Vagina (tissue), 2 donors: ENCODE measurements around the gene PEX11A. TPM values are rescaled to one million over a fixed set of nuclear protein-coding genes. Genes with fewer than 3 reads are reported as not detected.

Experiments
- DNase-seq, 2 donors: peaks; one replicate each; pipeline ENCODE4 v3.0.0-alpha.2; 2017; ENCODE audit errors: extremely low spot score in 2 of 2
- H3K27ac ChIP-seq: fragments of 200-600 bp; sonication (generic); one replicate; pipeline ENCODE4 v1.5.1; 2019
- H3K27me3 ChIP-seq: fragments of 200-600 bp; sonication (generic); one replicate; pipeline ENCODE4 v1.5.1; 2019
- H3K36me3 ChIP-seq, 2 donors: fragments of 200-600 bp; sonication (generic); one replicate each; pipeline ENCODE4 v1.5.1; 2017 to 2019
- H3K4me1 ChIP-seq: fragments of 200-600 bp; sonication (generic); one replicate; pipeline ENCODE4 v1.5.1; 2019
- H3K4me3 ChIP-seq, 2 donors: fragments of 200-600 bp; sonication (generic); 1 replicate in 1 of 2; 2 replicates in 1 of 2; pipeline ENCODE4 v1.5.1; 2016 to 2019
- H3K9me3 ChIP-seq: fragments of 200-600 bp; sonication (generic); one replicate; pipeline ENCODE4 v1.5.1; 2019
- CTCF ChIP-seq, 3 experiments: fragments of 450-650 bp in 2 of 3; fragments of 200-600 bp in 1 of 3; sonication (generic) in 1 of 3; IDR thresholded peaks; one replicate each; pipeline ENCODE4 v1.5.1; 2017 to 2019; ENCODE audit warnings: antibody characterized with exemption in 3 of 3, mild to moderate bottlenecking in 2 of 3, moderate library complexity in 2 of 3
- POLR2A ChIP-seq, 2 donors: fragments of 450-650 bp; IDR thresholded peaks; one replicate each; pipeline ENCODE4 v1.6.1; 2017; ENCODE audit warnings: antibody characterized with exemption in 2 of 2, mild to moderate bottlenecking in 2 of 2, moderate library complexity in 2 of 2
- POLR2AphosphoS5 ChIP-seq, 2 donors: sonication (generic); formaldehyde crosslinking; IDR thresholded peaks; one replicate each; pipeline ENCODE4 v1.9.0; 2017; ENCODE audit warnings: antibody characterized with exemption in 2 of 2, mild to moderate bottlenecking in 2 of 2, low read depth in 1 of 2; ENCODE audit not compliant: insufficient read depth in 1 of 2
- intact Hi-C: fragments of 100-400 bp; cut with DNase I; formaldehyde crosslinking; loops from one replicate; pipeline ENCODE4 v1.15.1; 2023
- total RNA-seq: library from RNA; depleted of rRNA; stranded (reverse); fragments of >200 nt; gene quantifications from one replicate; pipeline ENCODE4 v1.2.3, GENCODE V29; 2016

PEX11A gene
- total RNA-seq, 1 donor from 2014 or later, result 4.7 TPM

- Histone ChIP-seq H3K27ac (no peak overlapping the region), H3K27me3 (no peaks in the 10 kb centered on the region), H3K9me3 (no peaks in the 10 kb centered on the region), H3K36me3 (no peaks in the 10 kb centered on the region), H3K4me1 (peaks cover 16% of the 10 kb centered on the region), H3K4me3 (no peak overlapping the region)
- TF ChIP-seq POLR2A (IDR thresholded peaks at IDR 0.05) (no peak), CTCF (IDR thresholded peaks at IDR 0.05) (no peak), POLR2AphosphoS5 (IDR thresholded peaks at IDR 0.05; ENCODE audit: insufficient read depth in 1 of 2, low read depth in 1 of 2) (no peak)
- intact Hi-C loops, result no loop called here
- no peak for DNase-seq
Observed at GRCh38 chr15:89669309-89669865, 21.2 kb downstream of the PEX11A start.

GRCh38 chr15:89668171-89668570, 22.4 kb downstream of the PEX11A start:
- DNase-seq, result no peak
- no peaks in the 10 kb centered on the region for H3K27me3 ChIP-seq
- peaks cover 17% of the 10 kb centered on the region for H3K4me1 ChIP-seq
- H3K9me3 ChIP-seq, result no peaks in the 10 kb centered on the region
- TF ChIP-seq CTCF (IDR thresholded peaks at IDR 0.05) (no peak), POLR2AphosphoS5 (IDR thresholded peaks at IDR 0.05; ENCODE audit: insufficient read depth in 1 of 2, low read depth in 1 of 2) (no peak), POLR2A (IDR thresholded peaks at IDR 0.05) (no peak)
- no peaks in the 10 kb centered on the region for H3K36me3 ChIP-seq
- no peak overlapping the region for H3K27ac ChIP-seq
- H3K4me3 ChIP-seq, result no peak overlapping the region
- intact Hi-C loops, result no loop called here

- Histone ChIP-seq H3K9me3 (no peaks in the 10 kb centered on the region), H3K27me3 (no peaks in the 10 kb centered on the region), H3K27ac (no peak overlapping the region), H3K36me3 (no peaks in the 10 kb centered on the region), H3K4me3 (no peak overlapping the region), H3K4me1 (peaks cover 22% of the 10 kb centered on the region)
- intact Hi-C loops, result no loop called here
- DNase-seq, result no peak
- TF ChIP-seq POLR2AphosphoS5 (IDR thresholded peaks at IDR 0.05; ENCODE audit: insufficient read depth in 1 of 2, low read depth in 1 of 2) (no peak), CTCF (IDR thresholded peaks at IDR 0.05) (no peak), POLR2A (IDR thresholded peaks at IDR 0.05) (no peak)
Observed at GRCh38 chr15:89667706-89667960, 22.9 kb downstream of the PEX11A start.

- DNase-seq, result no peak
- Histone ChIP-seq H3K27ac (no peak overlapping the region), H3K9me3 (no peaks in the 10 kb centered on the region)
Observed at GRCh38 chr15:89666858-89667705, 23.5 kb downstream of the PEX11A start.

More at GRCh38 chr15:89666858-89667705, 23.5 kb downstream of the PEX11A start:
- Histone ChIP-seq H3K27me3 (no peaks in the 10 kb centered on the region), H3K4me1 (peaks cover 24% of the 10 kb centered on the region), H3K36me3 (no peaks in the 10 kb centered on the region), H3K4me3 (no peak overlapping the region)
- no peak for TF ChIP-seq POLR2AphosphoS5 (IDR thresholded peaks at IDR 0.05; ENCODE audit: insufficient read depth in 1 of 2, low read depth in 1 of 2)
- TF ChIP-seq POLR2A (IDR thresholded peaks at IDR 0.05), result no peak
- no peak for TF ChIP-seq CTCF (IDR thresholded peaks at IDR 0.05)
- intact Hi-C loops, result no loop called here
